ENCODE data around the gene EGR1. TPM values are rescaled to one million over a fixed set of nuclear protein-coding genes. Genes with fewer than 3 reads are reported as not detected.

The EGR1 gene
- total RNA-seq, 3 donors from 2014 or later, result 11.8 to 61.0 (median 18.4) TPM

DNA sequence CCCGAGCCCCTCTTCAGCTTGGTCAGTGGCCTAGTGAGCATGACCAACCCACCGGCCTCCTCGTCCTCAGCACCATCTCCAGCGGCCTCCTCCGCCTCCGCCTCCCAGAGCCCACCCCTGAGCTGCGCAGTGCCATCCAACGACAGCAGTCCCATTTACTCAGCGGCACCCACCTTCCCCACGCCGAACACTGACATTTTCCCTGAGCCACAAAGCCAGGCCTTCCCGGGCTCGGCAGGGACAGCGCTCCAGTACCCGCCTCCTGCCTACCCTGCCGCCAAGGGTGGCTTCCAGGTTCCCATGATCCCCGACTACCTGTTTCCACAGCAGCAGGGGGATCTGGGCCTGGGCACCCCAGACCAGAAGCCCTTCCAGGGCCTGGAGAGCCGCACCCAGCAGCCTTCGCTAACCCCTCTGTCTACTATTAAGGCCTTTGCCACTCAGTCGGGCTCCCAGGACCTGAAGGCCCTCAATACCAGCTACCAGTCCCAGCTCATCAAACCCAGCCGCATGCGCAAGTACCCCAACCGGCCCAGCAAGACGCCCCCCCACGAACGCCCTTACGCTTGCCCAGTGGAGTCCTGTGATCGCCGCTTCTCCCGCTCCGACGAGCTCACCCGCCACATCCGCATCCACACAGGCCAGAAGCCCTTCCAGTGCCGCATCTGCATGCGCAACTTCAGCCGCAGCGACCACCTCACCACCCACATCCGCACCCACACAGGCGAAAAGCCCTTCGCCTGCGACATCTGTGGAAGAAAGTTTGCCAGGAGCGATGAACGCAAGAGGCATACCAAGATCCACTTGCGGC lies 1.8 kb downstream of the EGR1 start:
- Histone ChIP-seq H3K9me3 (no peaks in the 10 kb centered on the region), H3K27ac (peak overlapping the region; percentile 97 to 99), H3K36me3 (no peaks in the 10 kb centered on the region), H3K4me1 (peaks cover 6 to 13% of the 10 kb centered on the region in 2 donors), H3K27me3 (no peaks in the 10 kb centered on the region), H3K4me3 (peak overlapping the region; percentile 78 to 83 (median 81))
- peak in 1 of 2 donors; percentile 31 for DNase-seq (ENCODE audit: low spot score in 2 of 2)
- intact Hi-C loops (cut with DNase I; ENCODE audit: low total_unique reads), result no loop called here
- TF ChIP-seq, protein P1, sequence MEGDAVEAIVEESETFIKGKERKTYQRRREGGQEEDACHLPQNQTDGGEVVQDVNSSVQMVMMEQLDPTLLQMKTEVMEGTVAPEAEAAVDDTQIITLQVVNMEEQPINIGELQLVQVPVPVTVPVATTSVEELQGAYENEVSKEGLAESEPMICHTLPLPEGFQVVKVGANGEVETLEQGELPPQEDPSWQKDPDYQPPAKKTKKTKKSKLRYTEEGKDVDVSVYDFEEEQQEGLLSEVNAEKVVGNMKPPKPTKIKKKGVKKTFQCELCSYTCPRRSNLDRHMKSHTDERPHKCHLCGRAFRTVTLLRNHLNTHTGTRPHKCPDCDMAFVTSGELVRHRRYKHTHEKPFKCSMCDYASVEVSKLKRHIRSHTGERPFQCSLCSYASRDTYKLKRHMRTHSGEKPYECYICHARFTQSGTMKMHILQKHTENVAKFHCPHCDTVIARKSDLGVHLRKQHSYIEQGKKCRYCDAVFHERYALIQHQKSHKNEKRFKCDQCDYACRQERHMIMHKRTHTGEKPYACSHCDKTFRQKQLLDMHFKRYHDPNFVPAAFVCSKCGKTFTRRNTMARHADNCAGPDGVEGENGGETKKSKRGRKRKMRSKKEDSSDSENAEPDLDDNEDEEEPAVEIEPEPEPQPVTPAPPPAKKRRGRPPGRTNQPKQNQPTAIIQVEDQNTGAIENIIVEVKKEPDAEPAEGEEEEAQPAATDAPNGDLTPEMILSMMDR (IDR thresholded peaks at IDR 0.05), result no peak
- TF ChIP-seq POLR2AphosphoS5 (IDR thresholded peaks at IDR 0.05) (peak; percentile 7 to 97 (median 59)), POLR2A (IDR thresholded peaks at IDR 0.05) (peak; percentile 24)

DNA sequence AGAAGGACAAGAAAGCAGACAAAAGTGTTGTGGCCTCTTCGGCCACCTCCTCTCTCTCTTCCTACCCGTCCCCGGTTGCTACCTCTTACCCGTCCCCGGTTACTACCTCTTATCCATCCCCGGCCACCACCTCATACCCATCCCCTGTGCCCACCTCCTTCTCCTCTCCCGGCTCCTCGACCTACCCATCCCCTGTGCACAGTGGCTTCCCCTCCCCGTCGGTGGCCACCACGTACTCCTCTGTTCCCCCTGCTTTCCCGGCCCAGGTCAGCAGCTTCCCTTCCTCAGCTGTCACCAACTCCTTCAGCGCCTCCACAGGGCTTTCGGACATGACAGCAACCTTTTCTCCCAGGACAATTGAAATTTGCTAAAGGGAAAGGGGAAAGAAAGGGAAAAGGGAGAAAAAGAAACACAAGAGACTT lies 2.4 kb downstream of the EGR1 start:
- peak in 1 of 2 donors; percentile 32 for DNase-seq (ENCODE audit: low spot score in 2 of 2)
- Histone ChIP-seq H3K4me3 (peak overlapping the region; percentile 78 to 83 (median 81)), H3K36me3 (no peaks in the 10 kb centered on the region), H3K27ac (peak overlapping the region; percentile 97 to 99), H3K9me3 (no peaks in the 10 kb centered on the region), H3K27me3 (no peaks in the 10 kb centered on the region), H3K4me1 (peaks cover 6 to 13% of the 10 kb centered on the region in 2 donors)
- intact Hi-C loops (cut with DNase I; ENCODE audit: low total_unique reads), result no loop called here
- TF ChIP-seq, protein P1 (IDR thresholded peaks at IDR 0.05), result no peak
- TF ChIP-seq POLR2A (IDR thresholded peaks at IDR 0.05) (no peak), POLR2AphosphoS5 (IDR thresholded peaks at IDR 0.05) (peak in 1 of 3 donors; percentile 84)

GRCh38 chr5:138468133-138468965 lies 3.1 kb downstream of the EGR1 start:
- no peaks in the 10 kb centered on the region for H3K27me3 ChIP-seq
- no peaks in the 10 kb centered on the region for H3K36me3 ChIP-seq
- H3K4me3 ChIP-seq, result peak overlapping the region; percentile 78 to 83 (median 81)
- no peak for DNase-seq (ENCODE audit: low spot score in 2 of 2)
- peak overlapping the region; percentile 97 to 99 for H3K27ac ChIP-seq
- intact Hi-C loops (cut with DNase I; ENCODE audit: low total_unique reads), result no loop called here
- TF ChIP-seq, protein P1 (IDR thresholded peaks at IDR 0.05), result no peak
- peak in 2 of 3 donors; percentile 42 to 83 for TF ChIP-seq POLR2AphosphoS5 (IDR thresholded peaks at IDR 0.05)
- peak; percentile 37 for TF ChIP-seq POLR2A (IDR thresholded peaks at IDR 0.05)
- peaks cover 6 to 9% of the 10 kb centered on the region in 2 donors for H3K4me1 ChIP-seq
- H3K9me3 ChIP-seq, result no peaks in the 10 kb centered on the region

DNA sequence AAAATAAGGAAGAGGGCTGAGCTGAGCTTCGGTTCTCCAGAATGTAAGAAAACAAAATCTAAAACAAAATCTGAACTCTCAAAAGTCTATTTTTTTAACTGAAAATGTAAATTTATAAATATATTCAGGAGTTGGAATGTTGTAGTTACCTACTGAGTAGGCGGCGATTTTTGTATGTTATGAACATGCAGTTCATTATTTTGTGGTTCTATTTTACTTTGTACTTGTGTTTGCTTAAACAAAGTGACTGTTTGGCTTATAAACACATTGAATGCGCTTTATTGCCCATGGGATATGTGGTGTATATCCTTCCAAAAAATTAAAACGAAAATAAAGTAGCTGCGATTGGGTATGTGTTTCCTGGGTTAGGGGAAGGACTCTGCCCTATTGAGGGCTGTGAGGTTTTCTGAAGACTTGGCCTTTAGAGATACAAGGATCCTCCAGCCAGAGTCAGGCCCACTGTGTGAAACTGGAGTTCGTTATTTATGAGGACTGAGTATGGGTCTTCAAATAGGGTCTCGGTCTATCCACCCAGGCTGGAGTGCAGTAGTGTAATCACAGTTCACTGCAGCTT lies 3.8 kb downstream of the EGR1 start:
- Histone ChIP-seq H3K27ac (peak overlapping the region; percentile 66 to 67), H3K27me3 (no peaks in the 10 kb centered on the region), H3K4me1 (peaks cover 6 to 8% of the 10 kb centered on the region in 2 donors), H3K9me3 (no peaks in the 10 kb centered on the region), H3K4me3 (peak overlapping the region in 2 of 3 donors; percentile 1 to 83), H3K36me3 (no peaks in the 10 kb centered on the region)
- DNase-seq (ENCODE audit: low spot score in 2 of 2), result no peak
- intact Hi-C loops (cut with DNase I; ENCODE audit: low total_unique reads), result no loop called here
- TF ChIP-seq POLR2AphosphoS5 (IDR thresholded peaks at IDR 0.05) (no peak), POLR2A (IDR thresholded peaks at IDR 0.05) (no peak)
- TF ChIP-seq, protein P1 (IDR thresholded peaks at IDR 0.05), result no peak
